CD4-positive, alpha-beta T cell treated with Interferon gamma for 1 hour (primary cell): ENCODE measurements around the gene TAS2R39.
A peak's percentile ranks its signal among the peaks of the same experiment; 100 is the strongest.
"Not testable (repeated sequence)": the region's sequence is repeated elsewhere in the genome, so short reads cannot be mapped to it uniquely, and the experiment has no call there.

Experiments
- DNase-seq: peaks from one replicate; pipeline ENCODE4 v3.0.0-alpha.2; 2020

Gene TAS2R39

GRCh38 chr7:143183024-143183423 is at the start of gene TAS2R39:
TSS of gene TAS2R39 (plus strand) at chr7:143183419. CDS start at chr7:143183419, 0 bp downstream.
- no peak for DNase-seq

- no peak for DNase-seq
These were observed 36.1 kb upstream of the TAS2R39 start for GRCh38 chr7:143147070-143147469.

DNA sequence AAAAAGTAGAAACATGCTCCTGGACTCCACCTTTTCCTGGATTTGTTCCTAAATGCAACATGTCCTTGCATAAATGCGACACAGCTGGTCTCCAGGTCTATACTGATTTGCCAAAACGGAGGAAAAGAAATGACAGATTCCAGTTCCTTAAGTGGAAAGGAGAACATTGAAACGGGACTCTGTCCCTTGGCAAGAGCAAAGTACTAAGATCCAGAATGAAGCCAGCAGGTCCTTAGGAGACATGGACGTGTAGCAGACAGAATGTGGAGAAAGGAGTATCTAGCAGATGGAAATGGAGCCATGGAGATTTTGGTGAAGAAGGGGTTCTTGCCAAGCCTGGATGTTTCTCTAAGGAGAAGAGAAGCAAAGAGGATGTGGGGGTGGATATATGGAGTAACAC is 35.2 kb upstream of the TAS2R39 start:
- no peak for DNase-seq

GRCh38 chr7:143148651-143149050 is 34.6 kb upstream of the TAS2R39 start:
- no peak for DNase-seq

DNA sequence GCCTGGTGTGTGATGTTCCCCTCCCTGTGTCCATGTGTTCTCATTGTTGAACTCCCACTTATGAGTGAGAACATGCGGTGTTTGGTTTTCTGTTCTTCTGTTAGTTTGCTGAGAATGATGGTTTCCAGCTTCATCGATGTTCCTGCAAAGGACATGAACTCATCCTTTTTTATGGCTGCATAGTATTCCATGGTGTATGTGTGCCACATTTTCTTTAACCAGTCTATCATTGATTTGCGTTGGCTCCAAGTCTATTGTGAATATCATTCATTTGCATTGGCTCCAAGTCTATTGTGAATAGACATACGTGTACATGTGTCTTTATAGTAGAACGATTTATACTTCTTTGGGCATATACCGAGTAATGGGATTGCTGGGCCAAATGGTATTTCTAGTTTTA is 32.5 kb upstream of the TAS2R39 start:
- not testable (repeated sequence) for DNase-seq

GRCh38 chr7:143158617-143159016 is 24.6 kb upstream of the TAS2R39 start:
- not testable (repeated sequence) for DNase-seq

GRCh38 chr7:143171697-143172096 is 11.5 kb upstream of the TAS2R39 start:
- DNase-seq = no peak

GRCh38 chr7:143172354-143172753 is 10.9 kb upstream of the TAS2R39 start:
- DNase-seq = no peak

GRCh38 chr7:143176128-143176527 is 7.1 kb upstream of the TAS2R39 start:
- DNase-seq = no peak

DNA sequence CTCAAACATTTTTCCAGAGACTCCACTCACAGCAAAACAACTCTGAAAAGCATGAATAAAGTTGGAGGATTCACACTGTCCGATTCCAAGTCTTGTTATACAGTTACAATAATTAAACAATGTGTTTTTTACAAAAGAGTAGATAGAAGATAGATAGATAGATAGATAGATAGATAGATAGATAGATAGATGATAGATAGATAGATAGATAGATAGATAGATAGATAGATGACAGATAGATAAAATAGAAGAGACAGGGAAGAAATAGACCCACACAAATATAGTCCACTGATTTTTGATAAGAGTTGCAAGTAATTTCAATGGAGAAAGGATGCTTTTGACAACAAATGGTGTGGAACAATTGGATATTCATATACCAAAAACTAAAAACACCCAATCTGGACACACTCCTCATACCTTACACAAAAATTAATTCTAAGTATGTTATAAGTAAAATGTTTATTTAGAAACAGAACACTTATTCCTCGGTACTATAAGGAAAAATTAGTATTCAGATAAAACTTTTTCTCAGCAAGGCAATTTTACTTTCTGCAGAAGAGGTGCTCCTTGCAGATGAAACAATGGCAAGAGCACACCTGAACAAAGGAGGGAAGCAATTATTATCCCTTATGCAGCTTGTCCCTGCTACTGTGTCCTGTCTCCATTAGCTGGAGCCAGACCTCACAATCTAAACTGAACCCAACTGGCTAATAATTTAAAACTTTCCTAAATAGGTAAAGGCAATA is 5.7 kb upstream of the TAS2R39 start:
- no peak for DNase-seq

GRCh38 chr7:143180771-143181170 is 2.4 kb upstream of the TAS2R39 start:
- DNase-seq = not testable (repeated sequence)

GRCh38 chr7:143181349-143181748 is 1.9 kb upstream of the TAS2R39 start:
- DNase-seq = peak; percentile 2

- no peak for DNase-seq
These were observed 2.3 kb downstream of the TAS2R39 start for GRCh38 chr7:143185551-143185950.

DNA sequence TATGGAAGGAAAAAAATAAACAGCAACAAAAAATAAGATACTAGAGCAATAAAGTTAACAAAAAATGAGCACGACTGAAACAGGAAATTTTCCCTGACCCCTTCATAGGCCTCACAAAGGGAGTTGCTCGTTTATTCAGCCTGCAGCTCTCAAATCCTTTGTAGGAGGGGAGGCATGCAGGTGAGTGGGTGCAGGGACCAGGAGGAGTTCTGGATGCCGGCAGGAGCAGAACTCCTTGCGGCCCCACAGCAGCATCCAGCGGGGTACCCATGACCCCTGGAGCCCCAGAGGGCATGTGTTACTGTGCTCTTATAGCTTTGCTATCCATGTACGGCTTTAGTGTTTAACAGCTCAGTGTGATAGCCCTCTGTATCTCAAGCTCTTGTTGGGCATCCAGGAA is 5.8 kb downstream of the TAS2R39 start:
- no peak for DNase-seq

DNA sequence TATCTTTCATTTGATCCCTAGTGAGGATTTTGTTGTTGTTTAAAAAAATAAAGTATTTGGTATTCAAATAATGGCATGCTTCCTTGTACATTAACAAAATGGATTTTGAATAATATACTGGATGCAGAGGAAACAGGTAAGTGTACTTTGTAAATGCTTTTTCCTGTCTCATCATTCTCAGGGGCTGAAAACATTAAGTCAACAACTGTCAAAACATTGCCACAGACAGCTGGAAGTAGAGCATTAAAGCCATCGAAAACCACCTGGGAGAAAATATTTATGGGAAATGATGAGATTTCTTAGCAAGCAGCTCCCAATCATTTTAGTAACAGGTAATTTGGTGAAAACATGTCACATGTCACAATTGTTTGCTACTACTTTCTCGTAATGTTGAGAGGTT is 10.7 kb downstream of the TAS2R39 start:
- DNase-seq = no peak

DNA sequence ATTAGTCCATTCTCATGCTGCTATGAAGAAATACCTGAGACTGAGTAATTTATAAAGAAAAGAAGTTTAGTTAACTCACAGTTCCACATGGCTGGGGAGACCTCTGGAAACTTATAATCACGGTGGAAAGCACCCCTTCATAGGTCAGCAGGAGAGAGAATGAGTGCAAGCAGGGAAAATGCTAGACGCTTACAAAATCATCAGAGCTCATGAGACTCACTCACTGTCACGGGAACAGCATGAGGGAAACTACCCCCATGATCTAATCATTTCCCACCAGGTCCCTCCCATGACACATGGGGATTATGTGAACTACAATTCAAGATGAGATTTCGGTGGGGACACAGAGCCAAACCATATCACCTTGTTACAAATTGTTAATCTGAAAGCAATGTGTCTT is 15.8 kb downstream of the TAS2R39 start:
- no peak for DNase-seq

GRCh38 chr7:143202161-143202560 is 18.9 kb downstream of the TAS2R39 start:
- no peak for DNase-seq

DNA sequence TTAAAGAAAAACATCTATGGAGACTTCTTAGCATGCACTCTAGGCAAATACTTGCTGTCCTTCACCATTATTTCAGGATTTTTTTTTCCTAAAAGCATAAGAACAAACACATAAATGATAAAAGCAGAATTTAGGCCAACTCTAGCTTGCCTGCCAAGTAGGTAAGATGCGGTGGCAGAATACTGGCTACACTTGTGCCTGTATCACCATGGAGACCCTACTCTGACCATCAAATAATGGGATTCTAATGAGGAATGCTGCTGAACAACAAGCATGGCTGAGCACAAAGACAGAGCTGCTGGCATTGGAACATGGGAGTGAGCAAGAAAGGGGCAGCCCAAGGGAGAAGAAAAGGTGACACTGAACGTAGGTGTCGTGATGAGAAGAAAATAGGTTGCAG is 20.2 kb downstream of the TAS2R39 start:
- DNase-seq = no peak

DNA sequence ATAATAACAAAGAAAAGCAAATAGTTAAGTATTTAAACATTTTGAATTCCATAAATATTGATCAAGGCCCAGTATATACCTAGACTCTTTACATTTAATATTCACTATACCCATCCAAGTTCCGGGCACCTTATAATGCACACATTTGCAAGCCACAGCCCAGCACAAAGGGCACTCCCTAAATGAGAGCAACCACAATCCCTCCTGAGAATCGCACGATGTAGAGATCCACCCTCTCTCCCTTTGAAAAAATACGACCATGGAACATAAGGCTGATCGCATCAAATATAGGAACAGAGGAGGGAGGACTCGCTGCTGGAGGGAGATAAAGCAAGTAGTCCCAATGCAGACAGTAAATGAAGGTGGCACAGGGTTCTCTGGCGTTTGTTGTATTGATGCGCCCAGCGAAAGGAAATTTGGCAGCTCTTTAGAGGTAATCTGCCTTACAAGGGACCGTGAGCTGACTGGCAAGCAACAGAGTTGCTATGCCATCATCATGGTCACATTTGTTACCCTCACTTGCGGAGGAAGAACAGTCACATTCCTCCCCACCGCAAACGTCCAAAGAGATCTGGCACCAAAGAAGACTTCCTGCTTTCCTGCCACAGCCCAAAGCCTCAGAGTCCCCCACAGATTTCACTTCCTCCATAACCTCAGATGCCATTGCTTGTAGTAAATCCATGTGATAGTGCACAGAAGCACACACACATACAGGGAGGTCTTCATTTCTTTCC is 22.5 kb downstream of the TAS2R39 start:
- DNase-seq = peak; percentile 56

GRCh38 chr7:143210541-143210940 is 27.3 kb downstream of the TAS2R39 start:
- DNase-seq = no peak

DNA sequence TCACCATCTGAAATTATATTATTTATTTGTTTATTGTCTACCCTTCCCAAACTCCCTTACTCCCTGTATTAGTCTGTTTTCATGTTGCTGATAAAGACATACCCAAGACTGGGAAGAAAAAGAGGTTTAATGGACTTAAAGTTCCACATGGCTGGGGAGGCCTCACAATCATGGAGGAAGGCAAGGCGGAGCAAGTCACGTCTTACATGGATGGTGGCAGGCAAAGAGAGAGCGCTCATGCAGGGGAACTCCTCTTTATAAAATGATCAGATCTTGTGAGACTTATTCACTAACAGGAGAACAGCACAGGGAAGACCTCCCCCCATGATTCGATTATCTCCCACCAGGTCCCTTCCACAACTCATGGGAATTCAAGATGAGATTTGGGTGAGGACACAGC is 30.3 kb downstream of the TAS2R39 start:
- not testable (repeated sequence) for DNase-seq

- DNase-seq = peak; percentile 67
These were observed 31.8 kb downstream of the TAS2R39 start for GRCh38 chr7:143214789-143215679.

- no peak for DNase-seq
These were observed 32.9 kb downstream of the TAS2R39 start for GRCh38 chr7:143216151-143216550.
